ENCODE measurements around the gene TMEM135. TPM values are rescaled to one million over a fixed set of nuclear protein-coding genes. Genes with fewer than 3 reads are reported as not detected.

Gene TMEM135
- total RNA-seq, 1 experiment from 2014 or later = 14.0 TPM

GRCh38 chr11:87082590-87082989, 44.9 kb downstream of the TMEM135 start:
- no peaks in the 10 kb centered on the region for H4K20me1 ChIP-seq (ENCODE audit: low read length)
- ChIA-PET POLR2A (ENCODE audit: unreplicated experiment) (no interaction called here), CTCF (no interaction called here)

DNA sequence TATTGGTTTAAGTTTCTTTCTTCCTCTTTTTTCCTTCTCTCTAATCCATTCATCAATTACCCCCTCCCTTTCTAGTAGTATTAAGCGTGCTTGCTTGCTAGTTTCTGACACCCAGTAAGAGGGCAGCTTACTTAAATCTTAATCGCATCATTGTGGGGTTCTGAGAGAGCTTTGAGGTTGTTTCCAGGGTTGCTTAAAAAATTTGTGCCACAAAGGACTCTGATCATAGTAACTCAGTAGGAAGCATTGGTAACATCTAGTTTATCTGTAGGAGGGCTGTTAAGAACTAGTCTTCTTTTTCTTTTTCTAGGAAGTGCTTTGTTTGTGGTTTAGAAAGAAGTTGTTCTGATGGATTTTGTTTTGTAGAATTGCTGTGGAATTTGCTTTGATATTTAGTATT, 45.3 kb downstream of the TMEM135 start:
- Histone ChIP-seq H3K79me2 (ENCODE audit: low read length) (no peaks in the 10 kb centered on the region), H3K4me3 (ENCODE audit: low read length) (no peak overlapping the region), H3K4me1 (ENCODE audit: insufficient read depth, low read length) (no peaks in the 10 kb centered on the region), H3K27me3 (ENCODE audit: low read length) (no peaks in the 10 kb centered on the region), H3K9me2 (replicated peaks; ENCODE audit: low read length) (no peaks in the 10 kb centered on the region), H3K9ac (ENCODE audit: low read length) (no peak overlapping the region), H3K9me3 (ENCODE audit: low read length) (no peaks in the 10 kb centered on the region), H2AFZ (ENCODE audit: low read length) (no peak overlapping the region), H3K36me3 (ENCODE audit: low read depth, low read length) (peaks cover 10% of the 10 kb centered on the region; the same call in 1 of the 2 replicates), H3F3A (ENCODE audit: low read length, unreplicated experiment) (no peaks in the 10 kb centered on the region), H4K20me1 (ENCODE audit: low read length) (no peaks in the 10 kb centered on the region), H3K4me2 (ENCODE audit: low read length) (no peak overlapping the region), H3K27ac (ENCODE audit: low read length) (no peak overlapping the region)
- TF ChIP-seq, protein P1, sequence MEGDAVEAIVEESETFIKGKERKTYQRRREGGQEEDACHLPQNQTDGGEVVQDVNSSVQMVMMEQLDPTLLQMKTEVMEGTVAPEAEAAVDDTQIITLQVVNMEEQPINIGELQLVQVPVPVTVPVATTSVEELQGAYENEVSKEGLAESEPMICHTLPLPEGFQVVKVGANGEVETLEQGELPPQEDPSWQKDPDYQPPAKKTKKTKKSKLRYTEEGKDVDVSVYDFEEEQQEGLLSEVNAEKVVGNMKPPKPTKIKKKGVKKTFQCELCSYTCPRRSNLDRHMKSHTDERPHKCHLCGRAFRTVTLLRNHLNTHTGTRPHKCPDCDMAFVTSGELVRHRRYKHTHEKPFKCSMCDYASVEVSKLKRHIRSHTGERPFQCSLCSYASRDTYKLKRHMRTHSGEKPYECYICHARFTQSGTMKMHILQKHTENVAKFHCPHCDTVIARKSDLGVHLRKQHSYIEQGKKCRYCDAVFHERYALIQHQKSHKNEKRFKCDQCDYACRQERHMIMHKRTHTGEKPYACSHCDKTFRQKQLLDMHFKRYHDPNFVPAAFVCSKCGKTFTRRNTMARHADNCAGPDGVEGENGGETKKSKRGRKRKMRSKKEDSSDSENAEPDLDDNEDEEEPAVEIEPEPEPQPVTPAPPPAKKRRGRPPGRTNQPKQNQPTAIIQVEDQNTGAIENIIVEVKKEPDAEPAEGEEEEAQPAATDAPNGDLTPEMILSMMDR (conservative IDR thresholded peaks at IDR 0.05; ENCODE audit: low read depth, low read length) = no peak
- TF ChIP-seq EZH2phosphoT487 (IDR thresholded peaks at IDR 0.05; ENCODE audit: borderline replicate concordance, low read length) (no peak), EZH2 (IDR thresholded peaks at IDR 0.05; ENCODE audit: low read length, unreplicated experiment) (no peak)
- ChIA-PET POLR2A (ENCODE audit: unreplicated experiment) (no interaction called here), CTCF (no interaction called here)
- BruUV-seq (replicated peaks) = no TSS peak
- ATAC-seq (no peak), DNase-seq (no peak)
- intact Hi-C loops (cut with micrococcal nuclease) = no loop called here

More at GRCh38 chr11:87082590-87082989, 44.9 kb downstream of the TMEM135 start:
- Histone ChIP-seq H3F3A (ENCODE audit: low read length, unreplicated experiment) (no peaks in the 10 kb centered on the region), H3K4me3 (ENCODE audit: low read length) (no peak overlapping the region), H3K9ac (ENCODE audit: low read length) (no peak overlapping the region), H3K27me3 (ENCODE audit: low read length) (no peaks in the 10 kb centered on the region), H3K36me3 (ENCODE audit: low read depth, low read length) (peaks cover 12% of the 10 kb centered on the region), H2AFZ (ENCODE audit: low read length) (no peak overlapping the region), H3K4me2 (ENCODE audit: low read length) (no peak overlapping the region), H3K9me3 (ENCODE audit: low read length) (no peaks in the 10 kb centered on the region; the same call in 1 of the 2 replicates), H3K4me1 (ENCODE audit: insufficient read depth, low read length) (no peaks in the 10 kb centered on the region), H3K9me2 (replicated peaks; ENCODE audit: low read length) (no peaks in the 10 kb centered on the region), H3K79me2 (ENCODE audit: low read length) (no peaks in the 10 kb centered on the region), H3K27ac (ENCODE audit: low read length) (no peak overlapping the region)
- no peak for ATAC-seq
- TF ChIP-seq, protein P1 (conservative IDR thresholded peaks at IDR 0.05; ENCODE audit: low read depth, low read length) = no peak
- TF ChIP-seq EZH2 (IDR thresholded peaks at IDR 0.05; ENCODE audit: low read length, unreplicated experiment) = no peak
- no peak for TF ChIP-seq EZH2phosphoT487 (IDR thresholded peaks at IDR 0.05; ENCODE audit: borderline replicate concordance, low read length)
- no peak for DNase-seq
- no TSS peak for BruUV-seq (replicated peaks)
- intact Hi-C loops (cut with micrococcal nuclease) = no loop called here

DNA sequence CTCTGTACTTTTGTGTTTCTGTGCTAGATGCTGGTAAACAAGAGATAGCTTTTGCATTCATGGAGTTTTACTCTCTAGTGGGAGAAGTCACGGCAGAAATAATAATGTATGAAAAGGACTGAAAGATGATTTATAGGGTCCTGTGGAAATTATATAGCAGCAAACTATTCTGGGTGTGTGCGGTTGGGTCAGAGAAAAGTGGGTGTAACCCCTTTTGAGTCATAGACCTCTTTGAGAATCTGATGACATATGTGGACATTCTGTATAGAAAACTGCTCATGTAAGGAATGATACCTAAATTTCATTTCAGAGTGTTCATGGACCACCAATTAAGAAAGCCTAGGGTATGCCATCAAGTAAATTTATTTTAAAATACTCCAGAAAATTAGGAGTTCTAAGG, 54.4 kb downstream of the TMEM135 start:
- Histone ChIP-seq H3K4me3 (ENCODE audit: low read length) (no peak overlapping the region), H3K79me2 (ENCODE audit: low read length) (no peaks in the 10 kb centered on the region), H2AFZ (ENCODE audit: low read length) (no peak overlapping the region), H3K36me3 (ENCODE audit: low read depth, low read length) (peaks cover 8% of the 10 kb centered on the region; the same call in 1 of the 2 replicates), H3K27me3 (ENCODE audit: low read length) (no peaks in the 10 kb centered on the region), H3K4me1 (ENCODE audit: insufficient read depth, low read length) (no peaks in the 10 kb centered on the region), H3K9me2 (replicated peaks; ENCODE audit: low read length) (no peaks in the 10 kb centered on the region), H3K4me2 (ENCODE audit: low read length) (no peak overlapping the region), H3K9ac (ENCODE audit: low read length) (no peak overlapping the region), H3K27ac (ENCODE audit: low read length) (no peak overlapping the region), H4K20me1 (ENCODE audit: low read length) (no peaks in the 10 kb centered on the region), H3K9me3 (ENCODE audit: low read length) (no peaks in the 10 kb centered on the region), H3F3A (ENCODE audit: low read length, unreplicated experiment) (no peaks in the 10 kb centered on the region)
- no peak for TF ChIP-seq EZH2 (IDR thresholded peaks at IDR 0.05; ENCODE audit: low read length, unreplicated experiment)
- TF ChIP-seq, protein P1 (conservative IDR thresholded peaks at IDR 0.05; ENCODE audit: low read depth, low read length) = no peak
- TF ChIP-seq EZH2phosphoT487 (IDR thresholded peaks at IDR 0.05; ENCODE audit: borderline replicate concordance, low read length) = no peak
- no peak for DNase-seq
- ATAC-seq = no peak; the same call in 1 of the 2 replicates
- BruUV-seq (replicated peaks) = no TSS peak
- ChIA-PET CTCF (no interaction called here), POLR2A (ENCODE audit: unreplicated experiment) (no interaction called here)
- intact Hi-C loops (cut with micrococcal nuclease) = no loop called here

All from PC-3 (cell line).